ENCODE measurements around the gene MIDN. TPM values are rescaled to one million over a fixed set of nuclear protein-coding genes. Genes with fewer than 3 reads are reported as not detected.
"Not testable (repeated sequence)": the region's sequence is repeated elsewhere in the genome, so short reads cannot be mapped to it uniquely, and the experiment has no call there.

Gene MIDN
- total RNA-seq, 4 donors from 2014 or later: 17.4 to 51.9 (median 39.4) TPM

- WGBS, 2 donors: 36 to 44% methylated on average over 8 to 33 of the region's 33 CpGs
- TF ChIP-seq CTCF (IDR thresholded peaks at IDR 0.05) (peak; percentile 96 to 100 (median 97)), POLR2A (IDR thresholded peaks at IDR 0.05) (no peak), EP300 (IDR thresholded peaks at IDR 0.05) (peak in 1 of 2 donors; percentile 53)
- no peaks in the 10 kb centered on the region for H3K9me3 ChIP-seq
- peaks cover 0 to 3% (median 0%) of the 10 kb centered on the region in 3 donors for H3K36me3 ChIP-seq
- H3K27ac ChIP-seq: peak overlapping the region; percentile 90 to 99 (median 99)
- peak overlapping the region in 3 of 4 donors; percentile 9 to 19 (median 14) for H3K4me3 ChIP-seq
- DNase-seq (ENCODE audit: low spot score in 2 of 2): peak in 1 of 2 donors; percentile 75
- no peaks in the 10 kb centered on the region for H3K27me3 ChIP-seq
- H3K4me1 ChIP-seq: peaks cover 5 to 89% (median 50%) of the 10 kb centered on the region in 4 donors
Observed at GRCh38 chr19:1243768-1244692, 4.4 kb upstream of the MIDN start.

- Histone ChIP-seq H3K4me1 (peaks cover 5 to 81% (median 49%) of the 10 kb centered on the region in 4 donors), H3K27me3 (no peaks in the 10 kb centered on the region), H3K4me3 (peak overlapping the region in 3 of 4 donors; percentile 9 to 19 (median 14)), H3K36me3 (peaks cover 0 to 3% (median 0%) of the 10 kb centered on the region in 3 donors), H3K27ac (peak overlapping the region; percentile 90 to 99 (median 99)), H3K9me3 (no peaks in the 10 kb centered on the region)
- no peak for DNase-seq (ENCODE audit: low spot score in 2 of 2)
- TF ChIP-seq CTCF (IDR thresholded peaks at IDR 0.05) (no peak), EP300 (IDR thresholded peaks at IDR 0.05) (peak in 1 of 2 donors; percentile 32)
- 18 to 25% methylated on average over 10 to 18 of the region's 31 CpGs for WGBS, 2 donors
Observed at GRCh38 chr19:1244693-1245451, 3.5 kb upstream of the MIDN start.

GRCh38 chr19:1245494-1246264, 2.7 kb upstream of the MIDN start:
- Histone ChIP-seq H3K4me3 (peak overlapping the region in 1 of 4 donors; percentile 9), H3K9me3 (no peaks in the 10 kb centered on the region), H3K27ac (peak overlapping the region; percentile 90 to 99 (median 99)), H3K36me3 (peaks cover 0 to 3% (median 0%) of the 10 kb centered on the region in 3 donors), H3K27me3 (no peaks in the 10 kb centered on the region), H3K4me1 (peaks cover 3 to 74% (median 45%) of the 10 kb centered on the region in 4 donors)
- DNase-seq (ENCODE audit: low spot score in 2 of 2): no peak
- TF ChIP-seq POLR2A (IDR thresholded peaks at IDR 0.05) (no peak), CTCF (IDR thresholded peaks at IDR 0.05) (no peak), EP300 (IDR thresholded peaks at IDR 0.05) (peak; percentile 38 to 65)
- WGBS, 2 donors: 40 to 61% methylated on average over 12 to 24 of the region's 26 CpGs

GRCh38 chr19:1246265-1247087, 1.9 kb upstream of the MIDN start:
- H3K4me3 ChIP-seq; H3K36me3 ChIP-seq; H3K27me3 ChIP-seq; H3K9me3 ChIP-seq; DNase-seq (ENCODE audit: low spot score in 2 of 2): not testable (repeated sequence)
- 73 to 80% methylated on average over 26 of the region's 27 CpGs for WGBS, 2 donors
- H3K27ac ChIP-seq: peak overlapping the region; percentile 90 to 99 (median 99)
- peaks cover 0 to 74% (median 41%) of the 10 kb centered on the region in 4 donors for H3K4me1 ChIP-seq
